GM12864 (cell line): Measurements from ENCODE around the gene RAB11FIP2.

Source experiments
- DNase-seq: peaks from one replicate; pipeline ENCODE4 v3.0.0-alpha.2; 2011; ENCODE audit warnings: low read depth
- H3K4me3 ChIP-seq: 2 replicates; pipeline ENCODE4 v1.5.1; 2011; ENCODE audit warnings: mild to moderate bottlenecking, low read depth, low read length, control low read depth
- CTCF ChIP-seq: IDR thresholded peaks from 2 replicates; pipeline ENCODE4 v1.5.1; 2011; ENCODE audit warnings: low read depth, mild to moderate bottlenecking, moderate library complexity, low read length, control low read depth, inconsistent platforms; ENCODE audit errors: missing control alignments

The RAB11FIP2 gene

DNA sequence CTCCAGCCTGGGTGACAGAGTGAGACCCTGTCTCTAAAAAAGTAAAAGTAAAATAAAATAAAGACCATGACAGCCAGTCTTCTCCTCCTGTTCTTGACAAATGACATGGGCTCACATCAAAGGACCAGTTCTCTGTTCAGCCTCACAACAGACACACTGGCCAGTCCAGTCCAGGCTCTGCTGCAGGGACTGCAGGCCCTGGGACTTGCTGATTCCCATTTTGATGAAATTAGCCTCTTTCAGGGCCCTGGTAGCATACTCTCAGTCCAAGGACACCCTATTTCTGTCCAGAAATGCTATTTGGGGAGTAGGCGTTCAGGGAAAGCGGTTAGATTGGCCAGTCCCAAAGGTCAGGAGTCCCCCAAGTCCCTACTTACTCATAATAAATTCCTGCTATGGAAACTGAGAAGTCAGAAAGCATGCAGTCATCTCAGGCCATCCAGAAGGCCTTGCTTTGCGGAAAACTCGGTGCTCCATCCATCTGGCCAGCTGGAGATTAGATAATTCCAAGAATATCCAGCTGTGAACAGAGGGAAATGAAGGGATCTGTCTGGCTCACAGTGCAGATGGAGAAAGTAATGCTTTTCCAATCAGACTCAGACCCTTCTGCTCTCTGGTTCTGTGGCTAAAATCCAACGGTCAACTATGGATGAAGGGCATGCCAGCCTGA is 74.4 kb downstream of the RAB11FIP2 start:
- TF ChIP-seq CTCF = no peak
- DNase-seq = no peak
- no peak overlapping the region for H3K4me3 ChIP-seq

DNA sequence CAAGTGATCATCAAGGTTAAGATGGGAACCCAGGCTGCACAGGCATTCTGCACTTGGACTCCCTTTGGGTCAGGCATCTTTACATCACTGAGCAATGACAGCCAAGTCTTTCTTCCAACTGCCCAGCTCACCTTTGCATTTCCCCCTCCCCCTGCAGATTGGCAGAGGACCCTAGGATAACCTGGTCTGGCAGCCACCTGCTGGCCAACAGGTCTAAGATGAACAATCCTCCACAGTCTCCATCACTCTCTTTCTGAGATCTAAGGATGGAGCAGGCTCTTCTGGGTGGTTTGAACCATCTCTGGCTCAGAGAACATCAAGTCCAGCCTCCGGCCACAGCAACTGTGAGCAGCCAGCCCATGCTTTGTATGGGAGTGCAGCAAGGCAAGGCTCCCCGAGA is 75.8 kb downstream of the RAB11FIP2 start:
- TF ChIP-seq CTCF = no peak
- H3K4me3 ChIP-seq = no peak overlapping the region
- no peak for DNase-seq

DNA sequence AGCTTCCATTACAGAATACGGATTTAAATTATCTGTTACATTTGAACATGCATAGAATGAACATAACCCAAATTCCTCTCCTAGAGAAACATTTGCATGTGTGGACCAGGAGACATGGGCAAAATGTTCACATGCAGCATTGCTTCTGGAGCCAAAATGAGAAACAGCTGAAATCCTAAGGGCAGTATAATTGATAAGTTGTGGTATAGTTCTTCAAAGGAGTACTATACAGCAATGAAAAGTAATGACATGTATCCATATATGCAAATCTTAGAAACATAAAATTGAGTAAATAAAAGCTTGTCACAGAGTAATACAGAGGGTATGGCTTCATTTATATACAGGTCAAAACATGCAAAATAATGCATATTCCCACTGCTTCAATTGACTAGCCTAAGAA is 77.1 kb downstream of the RAB11FIP2 start:
- no peak for DNase-seq
- TF ChIP-seq CTCF = no peak
- H3K4me3 ChIP-seq = no peak overlapping the region

- DNase-seq = no peak
- no peak overlapping the region for H3K4me3 ChIP-seq
- TF ChIP-seq CTCF = no peak
These were observed 78.2 kb downstream of the RAB11FIP2 start for GRCh38 chr10:117968354-117969182.

GRCh38 chr10:117967149-117967650 is 79.5 kb downstream of the RAB11FIP2 start:
- TF ChIP-seq CTCF = no peak
- no peak overlapping the region for H3K4me3 ChIP-seq
- no peak for DNase-seq

GRCh38 chr10:117965984-117966383 is 80.8 kb downstream of the RAB11FIP2 start:
- no peak for DNase-seq
- no peak overlapping the region for H3K4me3 ChIP-seq
- TF ChIP-seq CTCF = no peak
